Measurements from ENCODE around the gene LHPP.
A peak's percentile ranks its signal among the peaks of the same experiment; 100 is the strongest.
"Not testable (repeated sequence)": the region's sequence is repeated elsewhere in the genome, so short reads cannot be mapped to it uniquely, and the experiment has no call there.

The LHPP gene

GRCh38 chr10:124539935-124540641, 78.5 kb downstream of the LHPP start:
- DNase-seq, result peak; percentile 79

GRCh38 chr10:124541076-124541903, 79.7 kb downstream of the LHPP start:
- no peak for DNase-seq

- DNase-seq, result no peak
Observed at GRCh38 chr10:124542336-124542735, 80.7 kb downstream of the LHPP start.

GRCh38 chr10:124543146-124543545, 81.5 kb downstream of the LHPP start:
- no peak for DNase-seq

GRCh38 chr10:124543971-124544370, 82.3 kb downstream of the LHPP start:
- no peak for DNase-seq

- no peak for DNase-seq
Observed at GRCh38 chr10:124544711-124545110, 83.1 kb downstream of the LHPP start.

- peak; percentile 32 for DNase-seq
Observed at GRCh38 chr10:124545351-124546054, 83.9 kb downstream of the LHPP start.

GRCh38 chr10:124546055-124546369, 84.4 kb downstream of the LHPP start:
- DNase-seq, result no peak

- DNase-seq, result no peak
Observed at GRCh38 chr10:124546957-124547646, 85.5 kb downstream of the LHPP start.

GRCh38 chr10:124547647-124548168, 86.1 kb downstream of the LHPP start:
- DNase-seq, result no peak

- not testable (repeated sequence) for DNase-seq
Observed at GRCh38 chr10:124549171-124549570, 87.5 kb downstream of the LHPP start.

- DNase-seq, result no peak
Observed at GRCh38 chr10:124550293-124551034, 88.8 kb downstream of the LHPP start.

GRCh38 chr10:124551097-124551496, 89.5 kb downstream of the LHPP start:
- no peak for DNase-seq

- DNase-seq, result no peak
Observed at GRCh38 chr10:124551755-124552154, 90.1 kb downstream of the LHPP start.

- no peak for DNase-seq
Observed at GRCh38 chr10:124552691-124553276, 91.2 kb downstream of the LHPP start.

GRCh38 chr10:124554085-124554858, 92.6 kb downstream of the LHPP start:
- no peak for DNase-seq

GRCh38 chr10:124557167-124557566, 95.5 kb downstream of the LHPP start:
- DNase-seq, result no peak

GRCh38 chr10:124557648-124558338, 96.2 kb downstream of the LHPP start:
- DNase-seq, result no peak

GRCh38 chr10:124558339-124559321, 97.0 kb downstream of the LHPP start:
- no peak for DNase-seq
